A549 treated with DMSO at 1 μM for 4 hours (cell line): ENCODE results near the gene DNAJC21. TPM values are rescaled to one million over a fixed set of nuclear protein-coding genes. Genes with fewer than 3 reads are reported as not detected.

Experiments
- total RNA-seq: library from RNA; stranded (reverse); fragments of 200-300 nt; extraction: Qiagen RNA extraction; gene quantifications from 5 replicates; pipeline ENCODE4 v1.2.3, GENCODE V29; 2022; ENCODE audit warnings: low read depth

Gene DNAJC21
- total RNA-seq: 27.3 to 31.7 TPM (median 29.7 TPM) in 5 replicates

DNA sequence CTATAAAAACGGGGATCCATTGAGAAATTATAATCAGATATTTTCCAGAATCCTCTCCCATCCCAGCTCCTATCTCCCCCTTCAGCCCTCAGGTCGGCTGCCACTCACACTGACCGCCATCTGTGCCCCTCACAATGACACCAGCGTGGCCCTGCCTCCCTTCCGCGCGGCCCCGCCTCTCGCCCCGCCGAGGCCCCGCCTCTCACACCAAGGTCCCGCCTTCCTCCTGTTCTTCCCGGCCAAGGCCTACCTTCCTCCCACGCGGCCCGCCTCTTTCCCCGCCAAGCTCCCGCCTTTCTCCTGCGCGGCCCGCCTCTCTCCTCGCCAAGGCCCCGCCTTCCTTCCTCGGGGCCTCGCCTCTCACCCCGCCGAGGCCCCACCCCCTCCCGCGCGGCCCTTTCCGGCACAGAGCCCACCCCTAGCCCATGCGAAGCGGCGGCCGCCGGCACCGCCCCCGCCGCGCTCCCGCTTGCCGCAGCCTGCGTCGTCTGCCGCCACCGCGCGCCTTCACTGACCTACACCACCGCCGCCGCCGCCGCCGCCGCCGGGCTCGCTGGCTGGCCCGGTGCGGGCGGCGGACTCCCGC, at the start of gene DNAJC21:
Gene DNAJC21, plus strand, starts transcription at position 426 of the 586 bp plus-strand sequence. CDS start 261 bp downstream, outside the sequence.

GRCh38 chr5:34915139-34915855, 14.1 kb upstream of the DNAJC21 start, which contains the start of the genes BRIX1 and RAD1:
BRIX1 (plus strand) TSS chr5:34915711; CDS start chr5:34915739, 28 bp downstream.
RAD1 (minus strand) TSS chr5:34915504; CDS start chr5:34914892, 612 bp downstream.

Other genes with a start within 250 kb of the DNAJC21 start
- 0.05 to 0.33 TPM (median 0.22 TPM) in 4 of 5 replicates, not detected in the other for gene TTC23L, start 90.4 kb upstream of the DNAJC21 start, total RNA-seq
- 36.9 to 41.2 TPM (median 38.0 TPM) in 5 replicates for gene RAD1, start 14.1 kb upstream of the DNAJC21 start, total RNA-seq
- gene BRIX1, start 13.8 kb upstream of the DNAJC21 start, total RNA-seq: 46.8 to 61.7 TPM (median 58.3 TPM) in 5 replicates
- not detected in 5 replicates for gene AGXT2, start 118.4 kb downstream of the DNAJC21 start, total RNA-seq